AG09309 (cell line): ENCODE measurements around the gene PAM.

ENCODE experiments used
- DNase-seq: peaks from one replicate; pipeline ENCODE4 v3.0.0-alpha.2; 2010; ENCODE audit warnings: low read depth
- H3K4me3 ChIP-seq: 2 replicates; pipeline ENCODE4 v1.5.1; 2011; ENCODE audit warnings: mild to moderate bottlenecking, low read depth, low read length, moderate library complexity; ENCODE audit not compliant: control insufficient read depth
- TF ChIP-seq, protein P1 (sequence below): IDR thresholded peaks from 2 replicates; pipeline ENCODE4 v1.5.1; 2011; ENCODE audit warnings: mild to moderate bottlenecking, low read depth, low read length, inconsistent platforms; ENCODE audit not compliant: insufficient read depth, control insufficient read depth; ENCODE audit errors: missing control alignments

The PAM gene

DNA sequence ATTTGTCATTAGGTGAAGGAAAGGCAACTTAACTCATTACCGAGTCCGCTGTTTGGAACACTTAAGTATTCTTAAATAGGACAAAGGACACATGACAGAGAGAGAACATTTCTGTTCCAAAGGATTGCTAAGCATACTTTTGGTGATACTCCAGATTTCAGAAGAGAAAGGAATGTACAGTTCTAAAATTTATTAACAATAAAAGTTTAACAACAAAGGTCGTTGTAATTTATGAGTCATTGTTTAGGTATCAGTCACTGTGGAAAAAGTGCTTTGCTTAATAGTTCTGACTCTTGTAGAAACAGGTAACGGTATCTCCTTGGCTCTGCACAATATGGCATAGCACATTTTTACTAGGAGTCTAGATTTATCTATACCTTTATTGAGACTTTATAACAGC is 36.3 kb upstream of the PAM start:
- TF ChIP-seq, protein P1, sequence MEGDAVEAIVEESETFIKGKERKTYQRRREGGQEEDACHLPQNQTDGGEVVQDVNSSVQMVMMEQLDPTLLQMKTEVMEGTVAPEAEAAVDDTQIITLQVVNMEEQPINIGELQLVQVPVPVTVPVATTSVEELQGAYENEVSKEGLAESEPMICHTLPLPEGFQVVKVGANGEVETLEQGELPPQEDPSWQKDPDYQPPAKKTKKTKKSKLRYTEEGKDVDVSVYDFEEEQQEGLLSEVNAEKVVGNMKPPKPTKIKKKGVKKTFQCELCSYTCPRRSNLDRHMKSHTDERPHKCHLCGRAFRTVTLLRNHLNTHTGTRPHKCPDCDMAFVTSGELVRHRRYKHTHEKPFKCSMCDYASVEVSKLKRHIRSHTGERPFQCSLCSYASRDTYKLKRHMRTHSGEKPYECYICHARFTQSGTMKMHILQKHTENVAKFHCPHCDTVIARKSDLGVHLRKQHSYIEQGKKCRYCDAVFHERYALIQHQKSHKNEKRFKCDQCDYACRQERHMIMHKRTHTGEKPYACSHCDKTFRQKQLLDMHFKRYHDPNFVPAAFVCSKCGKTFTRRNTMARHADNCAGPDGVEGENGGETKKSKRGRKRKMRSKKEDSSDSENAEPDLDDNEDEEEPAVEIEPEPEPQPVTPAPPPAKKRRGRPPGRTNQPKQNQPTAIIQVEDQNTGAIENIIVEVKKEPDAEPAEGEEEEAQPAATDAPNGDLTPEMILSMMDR = no peak
- DNase-seq = peak; percentile 20
- no peak overlapping the region for H3K4me3 ChIP-seq

DNA sequence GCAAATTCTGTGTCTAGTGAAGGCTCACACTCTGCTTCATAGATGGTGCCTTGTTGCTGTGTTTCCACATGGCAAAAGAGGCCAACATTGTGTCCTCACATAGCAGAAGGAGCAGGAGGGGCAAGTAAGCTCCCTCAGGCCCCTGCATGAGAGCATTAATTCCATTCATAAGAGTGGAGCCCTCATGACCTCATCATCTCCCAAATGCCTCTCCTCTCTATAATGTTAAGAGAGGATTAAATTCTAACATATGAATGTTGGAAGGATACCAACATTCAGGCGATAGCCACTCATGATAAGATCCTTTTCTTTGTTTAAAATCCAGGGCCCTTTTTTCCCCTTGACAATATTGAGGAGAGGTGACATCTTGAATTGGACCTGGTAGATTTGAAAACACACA is 35.2 kb upstream of the PAM start:
- DNase-seq = no peak
- H3K4me3 ChIP-seq = no peak overlapping the region
- TF ChIP-seq, protein P1 = no peak

GRCh38 chr5:102720969-102721368 is 34.1 kb upstream of the PAM start:
- H3K4me3 ChIP-seq = no peak overlapping the region
- TF ChIP-seq, protein P1 = no peak
- no peak for DNase-seq

DNA sequence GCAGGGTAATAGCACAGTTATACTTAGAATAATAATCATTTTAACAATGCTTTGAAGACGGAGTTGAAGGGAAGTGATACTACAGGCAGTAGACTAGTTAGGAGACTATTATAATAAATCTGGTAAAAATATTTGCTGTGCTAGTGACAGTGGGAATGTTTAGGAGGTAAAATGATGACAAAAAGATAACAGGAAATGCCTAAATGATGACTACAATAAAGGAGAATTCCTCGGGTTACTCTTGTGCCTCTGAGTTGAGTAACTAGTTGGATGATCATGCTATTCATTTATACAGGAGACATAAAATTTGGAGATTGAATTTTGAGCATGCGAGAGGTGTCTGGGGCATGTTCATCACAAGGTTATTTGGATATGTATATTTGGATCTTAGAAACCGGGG is 32.2 kb upstream of the PAM start:
- no peak for DNase-seq
- no peak overlapping the region for H3K4me3 ChIP-seq
- TF ChIP-seq, protein P1 = no peak

DNA sequence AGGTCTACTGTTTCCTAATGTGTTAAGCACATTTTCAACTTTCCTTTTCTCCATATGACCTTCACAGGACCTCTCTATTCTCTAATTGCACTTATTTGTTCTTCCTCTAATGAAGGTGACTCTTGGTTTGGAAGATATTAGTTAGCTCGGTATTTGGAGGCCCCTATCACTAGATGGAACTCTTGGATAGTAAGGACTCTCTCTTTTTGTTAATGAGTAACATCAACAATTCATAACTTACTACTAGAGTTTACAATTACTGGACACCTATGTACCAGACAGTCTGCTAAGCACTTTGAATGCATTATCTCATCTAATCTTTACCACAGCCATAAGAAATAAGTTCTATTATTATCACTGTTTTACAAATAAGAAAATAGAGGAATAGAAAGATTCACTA is 23.4 kb upstream of the PAM start:
- TF ChIP-seq, protein P1 = no peak
- no peak for DNase-seq
- H3K4me3 ChIP-seq = no peak overlapping the region

DNA sequence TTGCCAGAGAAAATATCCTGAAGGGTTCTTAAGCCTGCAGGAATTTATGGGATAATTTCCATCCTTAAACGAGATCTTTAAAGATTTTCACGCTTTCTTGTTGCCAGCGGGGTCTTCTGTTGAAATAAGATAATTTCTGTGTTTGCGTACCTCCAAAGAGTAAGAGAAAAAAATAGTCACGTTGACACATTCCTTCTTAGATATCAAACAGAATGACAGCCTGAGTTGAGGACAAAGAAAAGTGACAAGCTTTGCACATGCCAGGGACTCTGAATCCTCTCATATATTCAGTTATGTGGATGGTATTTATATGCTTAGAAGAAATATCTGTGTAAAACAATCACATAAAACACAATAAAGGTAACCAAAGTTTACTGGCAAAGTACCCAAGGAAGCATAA is 21.6 kb upstream of the PAM start:
- no peak overlapping the region for H3K4me3 ChIP-seq
- no peak for DNase-seq
- TF ChIP-seq, protein P1 = no peak

DNA sequence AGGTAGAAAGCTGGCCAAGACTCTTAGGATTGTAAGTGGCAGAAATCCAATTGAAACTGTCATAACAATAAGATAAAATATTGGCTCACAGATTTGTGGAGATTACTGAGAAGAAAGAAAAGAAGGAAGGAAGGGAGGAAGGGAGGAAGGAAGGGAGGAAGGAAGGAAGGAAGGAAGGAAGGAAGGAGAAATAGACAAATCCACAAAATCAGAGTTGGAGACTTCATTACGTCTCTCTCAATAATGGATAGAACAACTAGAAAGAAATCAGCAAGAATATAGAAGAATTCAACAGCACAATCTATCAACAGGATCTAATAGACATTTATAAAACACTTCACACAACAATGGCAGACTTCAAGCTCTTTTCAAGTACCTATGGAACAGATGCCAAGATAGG is 17.9 kb upstream of the PAM start:
- no peak for DNase-seq
- H3K4me3 ChIP-seq = no peak overlapping the region
- TF ChIP-seq, protein P1 = no peak
